GM18498 (cell line): ENCODE measurements around the gene ATG16L1.

Source experiments
- ATAC-seq: cut with Tn5 transposase; IDR thresholded peaks from one replicate; pipeline ENCODE4 v1.9.1; 2021; ENCODE audit warnings: mild to moderate bottlenecking, moderate library complexity; ENCODE audit not compliant: unreplicated experiment

ATG16L1 gene

DNA sequence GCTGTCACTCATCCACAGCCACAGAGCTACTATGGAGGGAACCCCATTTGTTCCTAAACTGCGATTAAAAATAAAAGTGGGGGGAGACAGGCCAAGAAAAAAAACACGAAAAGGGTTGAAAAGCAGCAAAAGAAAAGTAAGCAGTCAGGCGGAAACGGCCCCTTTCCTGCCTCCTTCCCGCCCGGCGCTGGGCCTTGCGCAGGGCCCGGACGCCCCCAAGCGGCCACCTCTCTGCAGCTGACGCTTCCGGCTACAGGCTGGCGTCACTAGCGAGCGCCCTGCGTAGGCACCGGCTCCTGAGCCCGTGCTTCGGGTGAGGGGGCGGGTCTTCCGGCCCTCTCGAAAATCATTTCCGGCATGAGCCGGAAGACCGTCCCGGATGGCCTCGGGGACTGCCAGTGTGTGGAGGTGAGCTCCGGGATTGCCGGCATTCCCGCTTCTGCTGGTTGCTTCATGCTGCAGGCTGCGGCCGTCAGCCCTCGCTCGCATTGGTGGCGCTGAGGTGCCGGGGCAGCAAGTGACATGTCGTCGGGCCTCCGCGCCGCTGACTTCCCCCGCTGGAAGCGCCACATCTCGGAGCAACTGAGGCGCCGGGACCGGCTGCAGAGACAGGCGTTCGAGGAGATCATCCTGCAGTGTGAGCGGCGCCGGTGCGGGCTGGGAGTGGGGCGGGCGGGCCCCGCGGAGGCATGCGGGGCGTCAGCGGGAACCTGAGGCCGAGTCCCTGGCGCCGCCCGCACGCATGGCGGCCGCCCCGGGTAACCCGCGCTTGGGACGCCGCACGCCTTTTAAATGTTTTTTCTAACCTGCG lies at the start of gene ATG16L1:
TSS of gene ATG16L1 (plus strand) at position 368 of the 811 bp plus-strand sequence. CDS start at position 523, 155 bp downstream.
- peak; percentile 96 for ATAC-seq

DNA sequence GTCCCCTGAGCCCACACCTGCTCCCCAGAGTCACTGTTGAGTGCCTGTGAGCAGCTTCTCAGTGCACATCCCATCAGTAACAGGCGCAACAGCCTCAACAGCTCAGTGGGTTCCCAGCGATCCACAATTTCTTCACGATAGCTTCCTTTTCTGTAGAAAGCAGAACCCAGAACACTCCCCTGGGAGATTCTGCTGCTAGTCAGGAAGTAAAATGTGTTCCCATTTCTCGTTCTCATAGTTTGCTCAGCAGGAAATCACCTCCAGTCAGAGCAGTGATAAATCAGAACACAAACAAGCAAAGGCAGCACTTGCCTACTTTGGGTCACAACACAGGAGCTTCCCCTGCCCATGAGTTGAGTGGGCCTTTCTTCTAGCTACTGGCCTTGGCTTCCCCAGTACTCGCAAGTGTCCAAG lies 48.9 kb upstream of the ATG16L1 start:
- no peak for ATAC-seq

DNA sequence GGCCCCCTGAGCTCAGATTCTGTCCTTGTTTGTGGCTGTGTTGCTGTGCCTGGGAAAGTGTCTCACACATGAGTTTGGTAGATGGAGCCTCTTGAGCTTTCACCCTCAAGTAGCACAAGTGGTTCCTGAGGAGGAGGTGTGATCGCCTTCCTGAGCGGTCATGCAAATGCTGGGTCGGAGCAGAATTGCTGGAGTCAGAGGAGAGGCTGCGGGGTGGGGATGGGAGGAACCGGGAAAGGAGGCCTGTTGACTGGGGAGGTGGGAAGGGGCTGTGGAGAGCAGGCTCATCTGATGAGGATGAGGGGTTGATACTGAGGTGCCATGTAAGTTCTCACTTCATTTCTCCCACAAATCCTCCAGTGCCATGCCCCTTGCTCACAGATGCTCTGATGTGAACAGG lies 48.4 kb upstream of the ATG16L1 start:
- ATAC-seq: no peak

DNA sequence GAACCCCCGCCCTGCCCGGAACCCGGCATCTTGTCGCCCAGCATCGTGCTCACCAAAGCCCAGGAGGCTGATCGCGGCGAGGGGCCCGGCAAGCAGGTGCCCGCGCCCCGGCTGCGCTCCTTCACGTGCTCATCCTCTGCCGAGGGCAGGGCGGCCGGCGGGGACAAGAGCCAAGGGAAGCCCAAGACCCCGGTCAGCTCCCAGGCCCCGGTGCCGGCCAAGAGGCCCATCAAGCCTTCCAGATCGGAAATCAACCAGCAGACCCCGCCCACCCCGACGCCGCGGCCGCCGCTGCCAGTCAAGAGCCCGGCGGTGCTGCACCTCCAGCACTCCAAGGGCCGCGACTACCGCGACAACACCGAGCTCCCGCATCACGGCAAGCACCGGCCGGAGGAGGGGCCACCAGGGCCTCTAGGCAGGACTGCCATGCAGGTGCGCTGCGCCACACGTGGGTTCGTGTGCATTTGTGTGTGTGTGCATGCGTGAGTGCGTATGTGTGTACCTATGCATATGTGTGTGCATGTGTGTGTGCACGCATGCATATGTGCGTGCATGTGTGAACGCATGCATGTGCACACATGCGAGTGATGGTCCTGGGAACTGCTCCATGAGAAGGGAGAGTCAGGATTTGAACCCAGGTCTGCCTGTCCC lies 47.1 kb upstream of the ATG16L1 start:
- ATAC-seq: no peak

DNA sequence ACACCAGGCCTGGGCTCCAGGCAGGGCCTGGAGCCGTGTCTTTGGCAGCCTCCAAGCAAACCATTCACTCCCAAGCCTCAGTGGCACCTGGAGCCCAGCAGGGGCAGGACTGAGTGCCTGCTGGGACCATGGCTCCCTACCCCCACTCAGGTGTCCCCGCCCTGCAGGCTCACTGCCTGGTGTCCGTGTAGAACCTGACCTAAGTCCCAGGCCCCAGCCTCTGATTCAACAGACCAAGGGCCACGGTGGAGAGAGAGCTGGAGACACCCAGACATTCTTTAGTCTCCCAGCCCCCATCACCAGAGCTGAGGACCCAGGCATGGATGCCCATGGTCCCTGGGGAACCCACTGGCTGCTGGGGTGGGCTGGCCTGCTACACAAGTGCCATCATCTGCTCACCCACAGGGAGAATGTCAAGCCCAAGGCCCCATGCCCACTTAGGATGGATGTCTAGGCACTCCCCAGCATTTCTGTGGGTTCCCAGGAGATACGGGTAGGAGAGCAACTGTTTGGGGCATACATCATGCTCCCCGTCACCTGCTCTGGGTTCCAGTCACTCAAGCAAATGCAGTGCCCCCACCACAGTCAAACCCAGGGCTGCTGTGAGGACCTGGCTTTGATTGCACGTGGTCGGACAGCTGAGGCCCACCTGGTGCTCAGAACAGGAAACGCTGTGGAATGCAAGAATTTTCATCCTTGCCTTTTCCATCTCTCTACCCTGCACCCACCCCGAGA lies 42.9 kb upstream of the ATG16L1 start:
- ATAC-seq: no peak

DNA sequence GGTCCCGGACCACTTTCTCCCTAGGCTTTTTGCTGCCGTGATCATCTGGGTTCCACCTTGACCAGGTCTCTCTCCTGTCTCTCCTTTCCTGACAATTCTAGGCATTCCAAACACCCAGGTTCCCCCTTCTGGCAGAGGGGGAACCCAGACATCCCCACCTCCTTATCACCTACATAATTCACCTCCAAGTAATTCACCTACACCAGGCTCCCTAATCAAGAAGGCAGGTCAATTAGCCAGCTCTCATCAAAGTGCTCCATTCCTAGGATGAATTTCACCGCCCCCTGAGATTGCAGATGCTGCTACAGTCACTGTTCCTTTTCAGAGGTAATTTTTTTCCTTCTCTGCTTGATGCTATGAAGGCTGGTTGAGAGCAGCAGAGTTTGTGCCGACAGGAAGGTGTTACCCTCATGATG lies 42.3 kb upstream of the ATG16L1 start:
- ATAC-seq: no peak

DNA sequence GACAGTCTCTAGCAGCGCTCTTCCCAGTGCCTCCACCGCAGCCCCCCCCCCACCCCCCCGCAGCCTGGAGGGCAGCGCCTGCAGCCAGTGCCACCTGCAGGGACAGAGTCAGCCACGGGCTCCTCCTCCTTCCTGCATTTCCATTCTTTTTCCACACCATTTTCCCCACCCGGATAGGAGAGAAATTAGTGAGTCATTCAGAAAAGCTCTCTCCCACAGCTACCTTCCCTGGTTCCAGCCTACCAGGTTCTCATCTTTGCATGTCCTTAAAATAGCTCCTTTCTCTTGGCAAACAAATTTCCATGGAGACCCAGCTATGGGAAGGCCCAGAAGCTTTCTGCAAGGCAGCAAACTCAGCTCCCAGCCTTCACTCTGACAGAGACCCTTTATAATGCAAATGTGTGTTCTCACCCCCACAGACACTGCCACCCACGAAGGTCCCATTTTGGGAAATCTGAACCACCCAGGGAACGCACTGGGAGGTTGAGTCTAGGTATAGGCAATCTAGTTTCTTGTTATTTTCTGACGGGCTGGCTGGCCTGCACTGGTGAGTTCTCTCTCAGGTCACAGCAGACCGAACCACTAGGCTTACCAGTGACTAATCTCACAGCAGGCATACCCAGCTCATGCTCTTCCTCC lies 41.8 kb upstream of the ATG16L1 start:
- no peak for ATAC-seq

DNA sequence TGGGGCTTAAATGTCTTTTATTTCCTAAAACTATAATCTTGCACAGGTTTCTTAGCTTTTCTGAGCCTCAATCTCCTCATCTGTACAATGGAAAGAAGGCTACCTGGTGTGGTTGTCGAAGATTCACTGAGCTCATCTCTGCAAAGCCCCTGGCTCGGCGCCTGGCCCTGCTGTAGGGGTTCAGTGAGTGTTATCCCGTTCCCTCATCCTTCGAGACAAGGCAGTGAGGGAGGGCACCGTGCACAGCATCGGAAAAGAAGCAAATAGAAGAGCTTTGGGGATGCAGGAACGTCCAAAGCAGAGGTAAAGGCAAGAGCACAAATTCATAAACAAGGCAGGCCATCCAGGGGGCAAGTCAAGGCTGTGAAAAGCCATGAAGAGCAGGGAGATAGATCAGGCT lies 41.2 kb upstream of the ATG16L1 start:
- ATAC-seq: no peak

DNA sequence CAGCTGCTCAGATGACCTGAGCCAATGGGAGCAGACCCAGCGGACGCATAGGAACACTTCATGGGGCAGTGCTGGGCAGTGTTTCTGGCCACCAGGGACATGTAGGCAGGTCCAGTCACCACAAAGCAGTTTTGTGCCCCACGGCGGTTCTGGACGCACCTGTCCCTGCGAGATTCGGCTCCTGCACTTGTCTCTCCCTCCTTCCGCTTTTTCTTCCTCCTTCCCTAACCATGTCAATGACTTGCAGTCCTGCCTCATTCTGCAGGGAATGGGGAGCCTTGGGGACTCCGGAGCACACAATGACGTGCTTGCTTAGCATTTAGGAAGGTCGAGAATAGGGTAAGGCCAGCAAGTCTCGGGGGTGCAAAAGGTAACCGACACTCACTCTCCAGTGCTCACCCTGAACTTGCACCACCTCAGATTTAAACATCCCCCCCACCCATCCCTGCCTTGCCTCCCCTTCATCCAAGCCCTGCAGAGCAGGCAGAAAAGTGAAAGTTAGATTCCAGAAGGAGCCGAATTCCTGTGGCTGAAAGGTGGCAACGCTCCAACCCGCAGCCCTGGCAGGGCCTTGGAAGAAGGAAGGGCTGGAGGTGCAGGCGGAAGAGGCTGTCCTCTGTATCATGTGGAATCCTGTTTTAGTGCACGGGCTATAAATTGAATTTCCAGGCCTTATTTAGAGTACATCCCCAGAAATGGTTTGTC lies 40.5 kb upstream of the ATG16L1 start:
- no peak for ATAC-seq

DNA sequence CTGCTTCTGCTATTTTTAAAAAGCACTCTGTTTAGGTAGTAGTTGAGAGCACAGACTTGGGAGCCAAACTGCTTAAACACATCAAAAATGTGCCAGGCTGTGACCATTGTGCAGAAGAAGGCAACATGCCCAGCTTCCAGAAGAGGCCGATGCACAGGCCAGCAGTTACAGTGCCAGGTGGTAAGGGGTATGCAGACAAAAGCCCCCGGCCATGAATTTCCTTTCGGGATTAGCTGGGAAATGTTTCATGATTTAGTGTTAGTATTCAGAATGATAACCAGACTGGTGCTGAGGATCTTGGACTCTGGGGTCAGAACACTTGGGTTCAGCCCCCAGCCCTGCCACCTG lies 40.0 kb upstream of the ATG16L1 start:
- no peak for ATAC-seq

DNA sequence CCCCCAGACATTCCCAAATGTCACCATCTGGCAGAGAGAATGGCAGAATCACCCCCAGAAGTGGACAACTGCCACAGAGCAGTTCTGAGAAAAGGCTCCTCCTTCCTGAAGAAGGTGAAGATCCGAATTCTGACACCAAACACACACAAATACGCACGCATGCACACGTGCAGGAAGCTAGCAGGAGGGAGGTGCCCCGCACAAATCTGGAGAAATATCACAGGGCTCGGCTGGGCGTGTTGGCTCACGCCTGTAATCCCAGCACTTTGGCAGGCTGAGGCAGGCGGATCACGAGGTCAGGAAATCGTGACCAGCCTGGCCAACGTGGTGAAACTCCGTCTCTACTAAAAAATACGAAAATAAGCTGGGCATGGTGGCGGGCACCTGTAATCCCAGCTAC lies 38.5 kb upstream of the ATG16L1 start:
- ATAC-seq: no peak

DNA sequence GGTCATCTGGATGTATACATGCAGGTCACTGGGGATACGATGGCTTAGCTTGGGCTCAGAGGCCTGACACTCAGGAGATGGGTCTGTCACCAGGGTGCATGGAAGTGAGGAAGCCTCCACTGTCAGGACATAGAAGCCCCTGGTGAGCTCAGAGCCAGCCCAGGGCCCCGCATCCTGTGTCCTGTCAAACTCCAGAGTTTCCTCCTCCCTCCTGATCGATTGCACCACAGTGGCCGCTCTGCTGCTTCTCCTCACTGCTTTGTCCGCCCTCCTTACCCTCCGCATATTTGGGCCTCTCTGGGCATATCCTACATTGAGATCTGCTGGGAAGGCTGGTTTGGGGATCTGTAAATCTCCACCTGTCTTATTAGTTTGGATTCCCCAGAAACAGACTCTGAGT lies 37.5 kb upstream of the ATG16L1 start:
- no peak for ATAC-seq

DNA sequence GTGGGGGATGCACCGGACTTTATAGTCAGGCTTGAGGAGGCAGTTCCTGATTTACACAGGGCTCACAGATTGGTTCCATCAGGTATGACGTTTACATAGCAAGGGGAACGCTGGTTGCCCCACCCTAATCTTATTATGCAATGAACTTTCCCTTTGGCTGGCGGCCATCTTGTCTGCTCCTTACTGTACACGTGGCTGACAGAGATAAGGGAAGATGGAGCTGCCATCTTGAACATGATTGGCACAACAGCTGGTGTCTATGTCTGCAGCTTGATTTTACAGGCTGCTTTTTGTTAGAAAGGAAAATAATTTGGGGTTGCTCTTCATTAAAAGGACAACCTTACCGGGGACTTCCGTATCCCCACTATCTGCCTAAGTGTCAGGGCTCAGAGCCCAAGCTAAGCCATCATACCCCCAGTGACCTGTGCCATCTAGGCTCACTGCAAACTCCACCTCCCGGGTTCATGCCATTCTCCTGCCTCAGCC lies 33.5 kb upstream of the ATG16L1 start:
- ATAC-seq: no peak

DNA sequence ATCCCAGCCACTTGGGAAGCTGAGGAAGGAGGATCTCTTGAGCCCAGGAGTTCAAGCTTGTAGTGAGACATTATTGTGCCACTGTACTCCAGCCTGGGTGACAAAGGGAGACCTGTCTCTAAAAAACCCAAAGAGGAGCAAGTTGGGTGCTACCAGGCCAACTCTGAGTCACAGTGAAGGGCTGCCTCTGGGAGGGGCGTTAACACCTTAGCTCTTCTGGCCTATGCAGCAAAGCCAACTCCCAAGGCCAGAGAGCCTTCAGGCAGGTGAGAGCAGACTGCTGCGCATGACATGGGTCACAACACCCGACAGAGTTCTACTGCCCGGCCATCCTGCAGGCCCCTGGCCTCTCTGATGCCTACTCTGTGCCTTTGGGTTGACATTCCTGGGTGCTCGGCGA lies 32.6 kb upstream of the ATG16L1 start:
- no peak for ATAC-seq

DNA sequence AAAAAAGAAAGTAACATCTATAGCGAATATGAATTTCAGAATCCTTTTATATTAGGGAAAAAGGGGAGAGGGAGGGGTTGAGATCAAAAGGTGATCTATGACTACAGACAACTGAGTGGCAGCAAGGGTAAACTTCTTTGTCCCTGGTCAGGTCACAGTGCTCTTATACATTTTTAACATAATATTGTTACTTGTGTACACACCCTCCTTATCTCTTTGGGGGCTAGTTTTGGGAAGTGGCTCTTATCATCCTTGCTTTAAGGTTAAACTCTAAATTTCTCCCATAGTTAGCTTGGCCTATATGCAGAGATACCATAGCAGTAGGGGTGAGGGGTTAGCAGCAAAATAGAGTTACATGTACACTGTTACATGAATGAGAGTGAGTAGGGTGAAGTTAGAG lies 31.6 kb upstream of the ATG16L1 start:
- no peak for ATAC-seq

DNA sequence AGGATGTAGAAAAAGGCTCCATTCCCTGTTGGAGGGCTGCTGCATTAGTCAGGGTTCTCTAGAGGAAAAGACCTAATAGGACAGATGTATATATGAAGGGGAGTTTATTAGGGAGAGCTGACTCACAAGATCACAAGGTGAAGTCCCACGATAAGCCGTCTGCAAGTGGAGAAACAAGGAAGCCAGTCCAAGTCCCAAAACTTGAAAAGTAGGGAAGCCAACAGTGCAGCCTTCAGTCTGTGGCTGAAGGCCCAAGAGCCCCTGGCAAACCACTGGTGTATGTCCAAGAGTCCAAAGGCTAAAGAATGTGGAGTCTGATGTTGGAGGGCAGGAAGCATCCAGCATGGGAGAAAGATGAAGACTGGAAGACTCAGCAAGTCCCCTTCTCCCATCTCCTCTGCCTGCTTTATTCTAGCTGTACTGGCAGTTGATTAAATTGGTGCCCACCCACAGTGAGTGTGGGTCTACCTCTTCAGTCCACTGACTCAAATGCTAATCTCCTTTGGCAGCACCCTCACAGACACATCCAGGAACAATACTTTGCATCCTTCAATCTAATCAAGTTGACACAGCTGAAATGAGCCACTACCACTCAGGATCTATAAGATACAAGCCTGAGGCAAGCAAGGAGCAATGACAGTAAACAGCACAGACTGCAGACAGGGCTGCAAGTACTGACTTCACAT lies 30.0 kb upstream of the ATG16L1 start:
- ATAC-seq: no peak

DNA sequence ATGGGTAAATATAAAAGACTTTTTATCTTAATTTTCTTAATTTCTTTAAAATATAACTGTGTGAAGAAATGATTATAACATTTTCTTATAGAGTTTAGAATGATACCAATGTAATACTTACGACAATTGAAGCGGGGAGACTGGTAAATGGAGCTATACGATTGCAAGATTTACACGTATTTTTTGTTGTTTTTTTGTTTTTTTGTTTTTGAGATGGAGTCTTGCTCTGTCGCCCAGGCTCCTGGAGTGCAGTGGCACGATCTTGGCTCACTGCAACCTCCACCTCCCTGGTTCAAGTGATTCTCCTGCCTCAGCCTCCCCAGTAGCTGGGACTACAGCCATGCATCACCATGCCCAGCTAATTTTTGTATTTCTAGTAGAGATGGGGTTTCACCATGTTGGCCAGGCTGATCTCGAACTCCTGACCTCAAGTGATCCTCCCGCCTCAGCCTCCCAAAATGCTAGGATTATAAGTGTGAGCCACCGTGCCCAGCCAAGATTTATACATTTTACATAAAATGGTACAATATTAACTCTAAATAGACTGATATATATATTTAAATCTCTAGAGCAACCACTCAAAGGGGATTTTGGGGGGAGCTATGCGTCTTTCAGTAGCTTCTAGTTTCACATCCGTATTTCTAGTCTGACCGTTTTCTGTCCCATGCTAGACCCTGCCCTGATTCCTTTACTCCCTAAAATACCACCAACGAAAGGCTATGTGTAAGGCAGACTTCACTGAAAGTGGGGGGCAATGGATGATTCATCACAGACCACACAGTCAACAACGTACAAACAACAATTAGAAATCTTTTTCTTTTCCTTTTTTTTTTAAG lies 28.2 kb upstream of the ATG16L1 start:
- ATAC-seq: peak; percentile 86

DNA sequence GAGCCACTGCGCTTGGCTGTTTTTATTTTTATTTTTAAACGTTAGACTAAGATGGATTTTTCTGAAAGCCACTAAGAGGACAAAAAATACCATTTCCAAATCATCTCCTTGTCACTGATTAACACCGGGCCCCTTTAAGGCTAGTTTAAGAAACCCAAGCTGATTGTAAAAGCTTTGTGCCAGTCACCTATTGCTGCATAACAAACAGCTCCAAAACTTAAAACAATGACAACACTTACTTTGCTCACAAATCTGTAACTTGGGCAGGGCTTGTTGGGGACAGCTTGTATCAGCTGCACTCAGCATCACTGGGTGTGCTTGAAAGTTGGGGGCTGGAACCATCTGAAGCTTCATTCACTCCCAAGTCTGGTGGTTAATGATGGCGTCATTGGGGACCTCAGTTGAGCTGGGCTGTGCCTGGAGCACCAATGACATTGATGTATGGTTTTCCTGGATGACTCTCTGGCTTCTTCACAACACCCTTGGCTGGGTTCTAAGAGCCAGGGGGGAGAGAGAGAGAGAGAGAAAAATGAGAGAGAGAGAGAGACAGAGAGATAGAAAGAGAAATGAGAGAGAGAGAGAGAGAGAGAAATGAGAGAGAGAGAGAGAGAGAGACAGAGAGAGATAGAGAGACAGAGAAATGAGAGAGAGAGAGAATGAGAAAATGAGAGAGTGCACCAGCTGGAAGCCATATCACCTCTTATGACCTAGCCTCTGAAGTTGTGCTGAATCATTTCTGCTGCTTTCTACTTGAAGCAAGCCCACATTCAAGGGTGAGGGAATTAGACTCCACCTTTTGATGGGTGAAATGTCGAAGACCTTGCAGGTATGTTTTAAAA lies 26.0 kb upstream of the ATG16L1 start:
- ATAC-seq: no peak
